H9 (cell line): ENCODE measurements around the gene HAT1. TPM values are rescaled to one million over a fixed set of nuclear protein-coding genes. Genes with fewer than 3 reads are reported as not detected.
A peak's percentile ranks its signal among the peaks of the same experiment; 100 is the strongest.

Experiments used
- DNase-seq: peaks from one replicate; pipeline ENCODE4 v3.0.0-alpha.2; 2017
- H2AFZ ChIP-seq: one replicate; pipeline ENCODE4 v1.6.1; 2013; ENCODE audit warnings: mild to moderate bottlenecking, low read length, control low read depth, moderate library complexity
- H2AK5ac ChIP-seq: 2 replicates; pipeline ENCODE4 v1.6.1; 2013; ENCODE audit warnings: low read length, control low read depth, mixed read lengths; ENCODE audit not compliant: insufficient read length
- H2BK120ac ChIP-seq: one replicate; pipeline ENCODE4 v1.6.1; 2013; ENCODE audit warnings: low read depth, mild to moderate bottlenecking, low read length, control low read depth, inconsistent platforms; ENCODE audit not compliant: poor library complexity, severe bottlenecking
- H2BK12ac ChIP-seq: 2 replicates; pipeline ENCODE4 v1.6.1; 2013; ENCODE audit warnings: low read length, control low read depth, mixed read lengths, low read depth; ENCODE audit not compliant: insufficient read length
- H2BK15ac ChIP-seq: 2 replicates; pipeline ENCODE4 v1.6.1; 2013; ENCODE audit warnings: low read depth, low read length, control low read depth
- H2BK20ac ChIP-seq: one replicate; pipeline ENCODE4 v1.6.1; 2013; ENCODE audit warnings: low read depth, mild to moderate bottlenecking, low read length, control low read depth, inconsistent platforms; ENCODE audit not compliant: poor library complexity, severe bottlenecking
- H2BK5ac ChIP-seq: 2 replicates; pipeline ENCODE4 v1.6.1; 2013; ENCODE audit warnings: low read length, control low read depth, mixed read lengths; ENCODE audit not compliant: insufficient read length
- H3K14ac ChIP-seq: 2 replicates; pipeline ENCODE4 v1.6.1; 2013; ENCODE audit warnings: low read length, control low read depth; ENCODE audit not compliant: insufficient read depth
- H3K18ac ChIP-seq: 2 replicates; pipeline ENCODE4 v1.6.1; 2013; ENCODE audit warnings: low read depth, mild to moderate bottlenecking, mixed read lengths, low read length, control low read depth; ENCODE audit not compliant: insufficient read length
- H3K23ac ChIP-seq: 2 replicates; pipeline ENCODE4 v1.6.1; 2013; ENCODE audit warnings: low read length, control low read depth, mixed read lengths, low read depth; ENCODE audit not compliant: insufficient read length
- H3K23me2 ChIP-seq: 2 replicates; pipeline ENCODE4 v1.6.1; 2013; ENCODE audit warnings: low read depth, mild to moderate bottlenecking, mixed read lengths, low read length, control low read depth; ENCODE audit not compliant: insufficient read length, poor library complexity, severe bottlenecking
- H3K27ac ChIP-seq: 2 replicates; pipeline ENCODE4 v1.5.1; 2013; ENCODE audit warnings: low read length, control low read depth, mixed read lengths, low read depth; ENCODE audit not compliant: insufficient read length
- H3K27me3 ChIP-seq: 2 replicates; pipeline ENCODE4 v1.6.1; 2013; ENCODE audit warnings: low read length, control low read depth, inconsistent platforms; ENCODE audit not compliant: insufficient read depth
- H3K4ac ChIP-seq: 2 replicates; pipeline ENCODE4 v1.6.1; 2013; ENCODE audit warnings: low read depth, mild to moderate bottlenecking, control low read depth, inconsistent platforms, low read length, moderate library complexity
- H3K4me1 ChIP-seq: 2 replicates; pipeline ENCODE4 v1.6.1; 2013; ENCODE audit warnings: low read length, control low read depth, inconsistent platforms; ENCODE audit not compliant: insufficient read depth
- H3K4me2 ChIP-seq: 2 replicates; pipeline ENCODE4 v1.6.1; 2013; ENCODE audit warnings: low read length, control low read depth, mixed read lengths; ENCODE audit not compliant: insufficient read length, insufficient read depth
- H3K56ac ChIP-seq: 2 replicates; pipeline ENCODE4 v1.6.1; 2013; ENCODE audit warnings: low read depth, mild to moderate bottlenecking, mixed read lengths, low read length, control low read depth; ENCODE audit not compliant: insufficient read length
- H3K79me1 ChIP-seq: 2 replicates; pipeline ENCODE4 v1.6.1; 2013; ENCODE audit warnings: low read depth, mild to moderate bottlenecking, moderate library complexity, low read length, control low read depth, inconsistent platforms; ENCODE audit not compliant: insufficient read depth, poor library complexity, severe bottlenecking
- H3K79me2 ChIP-seq: 2 replicates; pipeline ENCODE4 v1.6.1; 2013; ENCODE audit warnings: low read length, control low read depth, inconsistent platforms; ENCODE audit not compliant: insufficient read depth
- H3K9ac ChIP-seq: 2 replicates; pipeline ENCODE4 v1.6.1; 2013; ENCODE audit warnings: low read length, control low read depth, mixed read lengths; ENCODE audit not compliant: insufficient read length; ENCODE audit errors: extremely low read depth
- H3K9me3 ChIP-seq: one replicate; pipeline ENCODE4 v1.6.1; 2013; ENCODE audit warnings: low read depth, low read length, inconsistent platforms; ENCODE audit not compliant: control insufficient read depth
- H3T11ph ChIP-seq: one replicate; pipeline ENCODE4 v1.6.1; 2013; ENCODE audit warnings: mild to moderate bottlenecking, low read length, control low read depth, inconsistent platforms
- H4K20me1 ChIP-seq: one replicate; pipeline ENCODE4 v1.6.1; 2013; ENCODE audit not compliant: control insufficient read depth, insufficient read length, insufficient read depth
- H4K5ac ChIP-seq: 2 replicates; pipeline ENCODE4 v1.6.1; 2013; ENCODE audit warnings: low read depth, mild to moderate bottlenecking, mixed read lengths, low read length, control low read depth; ENCODE audit not compliant: insufficient read length
- H4K8ac ChIP-seq: replicated peaks from 2 replicates; pipeline ENCODE4 v1.6.1; 2013; ENCODE audit warnings: low read length, control low read depth, mixed read lengths, low read depth; ENCODE audit not compliant: insufficient read length
- H4K91ac ChIP-seq: 2 replicates; pipeline ENCODE4 v1.6.1; 2013; ENCODE audit warnings: low read depth, mild to moderate bottlenecking, moderate library complexity, mixed read lengths, low read length, control low read depth; ENCODE audit not compliant: insufficient read length
- H3K27ac Mint-ChIP-seq, 3 experiments: 2 replicates in 2 of 3; 3 replicates in 1 of 3; pipeline ENCODE4 v1.8.0; 2020 to 2021; ENCODE audit warnings: mixed read lengths in 3 of 3, mild to moderate bottlenecking in 1 of 3, moderate library complexity in 1 of 3
- H3K27me3 Mint-ChIP-seq: 2 replicates; pipeline ENCODE4 v1.8.0; 2021; ENCODE audit warnings: low read depth, mild to moderate bottlenecking, moderate library complexity, mixed read lengths
- H3K36me3 Mint-ChIP-seq, 3 experiments: 2 replicates in 2 of 3; 3 replicates in 1 of 3; pipeline ENCODE4 v1.8.0; 2020 to 2021; ENCODE audit warnings: low read depth in 3 of 3, mixed read lengths in 3 of 3; ENCODE audit not compliant: insufficient read depth in 1 of 3
- H3K4me1 Mint-ChIP-seq, 2 experiments: 2 replicates each; pipeline ENCODE4 v1.8.0; 2020; ENCODE audit warnings: mixed read lengths in 2 of 2
- H3K4me3 Mint-ChIP-seq, 2 experiments: 2 replicates in 1 of 2; 3 replicates in 1 of 2; pipeline ENCODE4 v1.8.0; 2020 to 2021; ENCODE audit warnings: mild to moderate bottlenecking in 2 of 2, mixed read lengths in 2 of 2, moderate library complexity in 1 of 2
- H3K9me3 Mint-ChIP-seq, 2 experiments: 2 replicates in 1 of 2; 3 replicates in 1 of 2; pipeline ENCODE4 v1.8.0; 2020; ENCODE audit warnings: mild to moderate bottlenecking in 2 of 2, mixed read lengths in 2 of 2, moderate library complexity in 1 of 2
- WGBS: extraction: QIAGEN DNeasy Blood & Tissue Kit; methylation state at CpG from one replicate; pipeline ENCODE4 v1.1.7; 2013; ENCODE audit warnings: missing lambda C conversion rate, low lambda C conversion rate, mixed read lengths; ENCODE audit not compliant: insufficient read length; ENCODE audit errors: extremely low coverage; 5-methylcytosine and 5-hydroxymethylcytosine counted together
- total RNA-seq: library from RNA; stranded (reverse); gene quantifications from 2 replicates; pipeline ENCODE4 v1.2.1, GENCODE V29; 2021
- TF ChIP-seq, protein P1 (sequence below): fragments of 200-600 bp; sonication (generic); conservative IDR thresholded peaks from 3 replicates; pipeline ENCODE4 v1.8.0; 2021; ENCODE audit warnings: antibody characterized with exemption, mild to moderate bottlenecking

HAT1 gene
- total RNA-seq, 1 experiment from 2014 or later: 73.0 TPM

DNA sequence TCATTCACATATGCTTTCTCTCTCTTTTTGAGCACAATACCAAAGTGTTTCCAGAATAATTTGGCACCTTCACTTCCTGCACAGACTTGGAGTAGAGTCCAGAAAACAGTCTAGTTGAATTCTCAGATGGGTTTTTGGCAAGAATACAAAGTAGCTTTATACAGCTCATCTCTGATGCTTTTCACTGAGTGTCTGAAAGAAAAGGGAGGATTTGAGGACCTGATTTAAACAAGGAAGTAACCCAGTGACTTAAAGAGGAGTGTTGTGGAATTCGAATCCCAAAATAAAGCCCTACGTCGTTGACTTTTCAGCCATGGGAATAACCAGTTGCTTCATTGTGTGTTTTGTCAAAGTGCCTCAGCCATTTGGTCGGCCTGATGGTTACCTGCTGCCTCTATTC, 109.3 kb downstream of the HAT1 start:
- no peak overlapping the region for H4K5ac ChIP-seq
- no peaks in the 10 kb centered on the region for H3K79me2 ChIP-seq
- H2BK5ac ChIP-seq: no peak overlapping the region
- no peak overlapping the region for H3K9ac ChIP-seq
- H2AFZ ChIP-seq: no peak overlapping the region
- WGBS: no CpG with 5 or more reads among the region's 4 CpGs
- no peak overlapping the region for H2BK12ac ChIP-seq
- H3K4me1 ChIP-seq: no peaks in the 10 kb centered on the region
- no peak overlapping the region for H2BK20ac ChIP-seq
- TF ChIP-seq, protein P1, sequence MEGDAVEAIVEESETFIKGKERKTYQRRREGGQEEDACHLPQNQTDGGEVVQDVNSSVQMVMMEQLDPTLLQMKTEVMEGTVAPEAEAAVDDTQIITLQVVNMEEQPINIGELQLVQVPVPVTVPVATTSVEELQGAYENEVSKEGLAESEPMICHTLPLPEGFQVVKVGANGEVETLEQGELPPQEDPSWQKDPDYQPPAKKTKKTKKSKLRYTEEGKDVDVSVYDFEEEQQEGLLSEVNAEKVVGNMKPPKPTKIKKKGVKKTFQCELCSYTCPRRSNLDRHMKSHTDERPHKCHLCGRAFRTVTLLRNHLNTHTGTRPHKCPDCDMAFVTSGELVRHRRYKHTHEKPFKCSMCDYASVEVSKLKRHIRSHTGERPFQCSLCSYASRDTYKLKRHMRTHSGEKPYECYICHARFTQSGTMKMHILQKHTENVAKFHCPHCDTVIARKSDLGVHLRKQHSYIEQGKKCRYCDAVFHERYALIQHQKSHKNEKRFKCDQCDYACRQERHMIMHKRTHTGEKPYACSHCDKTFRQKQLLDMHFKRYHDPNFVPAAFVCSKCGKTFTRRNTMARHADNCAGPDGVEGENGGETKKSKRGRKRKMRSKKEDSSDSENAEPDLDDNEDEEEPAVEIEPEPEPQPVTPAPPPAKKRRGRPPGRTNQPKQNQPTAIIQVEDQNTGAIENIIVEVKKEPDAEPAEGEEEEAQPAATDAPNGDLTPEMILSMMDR: no peak
- H3K56ac ChIP-seq: no peak overlapping the region
- H3K79me1 ChIP-seq: no peaks in the 10 kb centered on the region
- H3K27ac ChIP-seq: no peak overlapping the region
- H3K23me2 ChIP-seq: no peaks in the 10 kb centered on the region
- no peaks in the 10 kb centered on the region for H3K9me3 ChIP-seq
- no peak overlapping the region for H3K14ac ChIP-seq
- H2AK5ac ChIP-seq: no peak overlapping the region
- H3K18ac ChIP-seq: no peak overlapping the region
- no peak overlapping the region for H3K4ac ChIP-seq
- H3K27ac Mint-ChIP-seq: peak overlapping the region in 1 of 3 experiments; percentile 45; a peak in 3 of 7 replicates
- no peak overlapping the region for H3K4me3 Mint-ChIP-seq
- no peaks in the 10 kb centered on the region for H3K36me3 Mint-ChIP-seq
- no peak overlapping the region for H3K23ac ChIP-seq
- H4K8ac ChIP-seq: no peak overlapping the region
- no peak overlapping the region for H3K4me2 ChIP-seq
- H3K9me3 Mint-ChIP-seq: no peaks in the 10 kb centered on the region
- no peak overlapping the region for H2BK15ac ChIP-seq
- H3T11ph ChIP-seq: no peak overlapping the region
- no peak overlapping the region for H4K91ac ChIP-seq
- H2BK120ac ChIP-seq: no peak overlapping the region
- H3K27me3 ChIP-seq: no peaks in the 10 kb centered on the region
- H3K4me1 Mint-ChIP-seq: peaks cover 12% of the 10 kb centered on the region in 2 experiments
- H3K27me3 Mint-ChIP-seq: no peaks in the 10 kb centered on the region
- no peaks in the 10 kb centered on the region for H4K20me1 ChIP-seq
- DNase-seq: no peak

Other genes starting within 250 kb of the HAT1 start
- 73.4 and 75.4 TPM in 2 replicates for gene DYNC1I2, start 235.0 kb upstream of the HAT1 start, total RNA-seq
- 10.1 and 10.8 TPM in 2 replicates for gene SLC25A12, start 28.2 kb upstream of the HAT1 start, total RNA-seq
- 5.2 and 6.4 TPM in 2 replicates for gene METAP1D, start 77.5 kb downstream of the HAT1 start, total RNA-seq
- not detected in 2 replicates for gene DLX1, start 163.0 kb downstream of the HAT1 start, total RNA-seq
- gene DLX2, start 180.4 kb downstream of the HAT1 start, total RNA-seq: 0.42 TPM in 1 of 2 replicates, not detected in the other